SU-DHL-6 (cell line): ENCODE results near the gene CLMP.

ENCODE experiments used
- EZH2phosphoT487 ChIP-seq: fragments of 200-600 bp; sonication (generic), shearing (Covaris generic); conservative IDR thresholded peaks from 2 replicates; pipeline ENCODE4 v1.6.1; 2018; ENCODE audit warnings: mild to moderate bottlenecking, antibody characterized with exemption, low read length, moderate library complexity, mixed read lengths
- TF ChIP-seq, protein P1 (sequence below): fragments of 200-600 bp; sonication (generic); IDR thresholded peaks from one replicate; pipeline ENCODE4 v1.5.1; 2017; ENCODE audit warnings: antibody characterized with exemption, mild to moderate bottlenecking, low read length, moderate library complexity; ENCODE audit not compliant: insufficient read depth, poor library complexity, severe bottlenecking

DNA sequence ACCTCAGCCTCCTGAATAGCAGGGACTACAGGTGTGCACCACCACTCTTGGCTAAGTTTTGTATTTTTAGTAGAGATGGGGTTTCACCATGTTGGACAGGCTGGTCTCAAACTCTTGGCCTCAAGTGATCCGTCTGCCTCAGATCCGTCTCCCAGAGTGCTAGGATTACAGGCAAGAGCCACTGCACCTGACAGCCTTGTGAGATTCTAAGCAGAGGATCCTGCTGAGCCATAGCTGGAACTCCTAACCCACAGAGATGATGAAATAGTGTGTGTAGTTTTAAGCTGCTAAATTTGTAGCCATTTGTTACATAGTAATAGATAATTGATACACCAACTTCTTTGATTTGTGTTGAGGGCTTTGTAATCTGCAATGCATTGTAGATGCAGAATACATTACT, 51.1 kb downstream of the CLMP start:
- TF ChIP-seq, protein P1, sequence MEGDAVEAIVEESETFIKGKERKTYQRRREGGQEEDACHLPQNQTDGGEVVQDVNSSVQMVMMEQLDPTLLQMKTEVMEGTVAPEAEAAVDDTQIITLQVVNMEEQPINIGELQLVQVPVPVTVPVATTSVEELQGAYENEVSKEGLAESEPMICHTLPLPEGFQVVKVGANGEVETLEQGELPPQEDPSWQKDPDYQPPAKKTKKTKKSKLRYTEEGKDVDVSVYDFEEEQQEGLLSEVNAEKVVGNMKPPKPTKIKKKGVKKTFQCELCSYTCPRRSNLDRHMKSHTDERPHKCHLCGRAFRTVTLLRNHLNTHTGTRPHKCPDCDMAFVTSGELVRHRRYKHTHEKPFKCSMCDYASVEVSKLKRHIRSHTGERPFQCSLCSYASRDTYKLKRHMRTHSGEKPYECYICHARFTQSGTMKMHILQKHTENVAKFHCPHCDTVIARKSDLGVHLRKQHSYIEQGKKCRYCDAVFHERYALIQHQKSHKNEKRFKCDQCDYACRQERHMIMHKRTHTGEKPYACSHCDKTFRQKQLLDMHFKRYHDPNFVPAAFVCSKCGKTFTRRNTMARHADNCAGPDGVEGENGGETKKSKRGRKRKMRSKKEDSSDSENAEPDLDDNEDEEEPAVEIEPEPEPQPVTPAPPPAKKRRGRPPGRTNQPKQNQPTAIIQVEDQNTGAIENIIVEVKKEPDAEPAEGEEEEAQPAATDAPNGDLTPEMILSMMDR, result no peak
- no peak for TF ChIP-seq EZH2phosphoT487
